HepG2 (cell line): ENCODE data around the gene ANK3. TPM values are rescaled to one million over a fixed set of nuclear protein-coding genes. Genes with fewer than 3 reads are reported as not detected.

Source experiments
- ATAC-seq: fragments of 200-7000 bp; cut with Tn5 transposase; 3 replicates; pipeline ENCODE4 v1.9.1; 2020; ENCODE audit warnings: mild to moderate bottlenecking, moderate library complexity
- BruUV-seq: library from RNA; stranded (reverse); fragments of 400-500 nt; replicated peaks from 2 replicates; lab custom pipeline; 2021; lab: Mats Ljungman, UMichigan
- CTCF ChIA-PET: fragments of 300-600 bp; formaldehyde crosslinking; extraction: SDS; loops from one replicate; lab custom pipeline; 2021; ENCODE audit warnings: low total read pairs, inconsistent platforms, low intra/inter-chr PET ratio; lab: Yijun Ruan, JAX
- POLR2A ChIA-PET: fragments of 350-600 bp; sonication (Branson Sonifier 250); formaldehyde crosslinking; loops from one replicate; lab custom pipeline; 2020; ENCODE audit warnings: antibody characterized with exemption, inconsistent platforms; lab: Yijun Ruan, JAX
- DNase-seq: peaks from one replicate; pipeline ENCODE4 v3.0.0-alpha.2; 2015; ENCODE audit warnings: low spot score
- FAIRE-seq: peaks from 3 replicates; lab custom pipeline; 2011; peaks lifted over from hg19 to GRCh38; lab: Jason Lieb, UNC
- H2AFZ ChIP-seq: one replicate; pipeline ENCODE4 v1.6.1; 2011; ENCODE audit warnings: low read length, inconsistent platforms
- H3K27ac ChIP-seq: fragments of 300-600 bp; 3 replicates; pipeline ENCODE4 v1.8.0; 2011; ENCODE audit warnings: mixed run types, mild to moderate bottlenecking, mixed read lengths, low read length, inconsistent platforms; ENCODE audit not compliant: insufficient read depth; ENCODE audit errors: extremely low read length
- H3K27me3 ChIP-seq, 2 experiments: fragments of 200-600 bp in 1 of 2; 2 replicates in 1 of 2; 3 replicates in 1 of 2; pipeline versions ENCODE4 v1.6.0 to v1.8.0; 2011; ENCODE audit warnings: low read length in 2 of 2, mild to moderate bottlenecking in 2 of 2, moderate library complexity in 2 of 2, inconsistent platforms in 1 of 2; ENCODE audit not compliant: insufficient read depth in 2 of 2, control insufficient read depth in 1 of 2
- H3K36me3 ChIP-seq, 2 experiments: fragments of 200-600 bp in 1 of 2; replicated peaks in 1 of 2; 2 replicates in 1 of 2; 3 replicates in 1 of 2; pipeline versions ENCODE4 v1.5.1 to v1.8.0; 2011; ENCODE audit warnings: low read length in 2 of 2, inconsistent platforms in 1 of 2; ENCODE audit not compliant: insufficient read depth in 2 of 2, control insufficient read depth in 1 of 2
- H3K4me1 ChIP-seq: 2 replicates; pipeline ENCODE4 v1.5.1; 2012; ENCODE audit warnings: low read length, inconsistent platforms; ENCODE audit not compliant: insufficient read depth
- H3K4me2 ChIP-seq: 2 replicates; pipeline ENCODE4 v1.6.0; 2011; ENCODE audit warnings: low read depth, low read length, inconsistent platforms
- H3K4me3 ChIP-seq, 3 experiments: fragments of 200-600 bp in 1 of 3; sonication (generic), shearing (Covaris generic) in 1 of 3; replicated peaks in 1 of 3; 2 replicates each; pipeline ENCODE4 v1.5.1; 2011 to 2016; ENCODE audit warnings: low read length in 3 of 3, inconsistent platforms in 2 of 3, low read depth in 2 of 3, mild to moderate bottlenecking in 2 of 3, control low read depth in 1 of 3, mixed read lengths in 1 of 3; ENCODE audit not compliant: insufficient read depth in 1 of 3
- H3K79me2 ChIP-seq: one replicate; pipeline ENCODE4 v1.6.1; 2011; ENCODE audit warnings: low read length, inconsistent platforms; ENCODE audit not compliant: insufficient read depth
- H3K9ac ChIP-seq: 2 replicates; pipeline ENCODE4 v1.6.0; 2011; ENCODE audit warnings: mild to moderate bottlenecking, low read depth, low read length, inconsistent platforms; ENCODE audit not compliant: insufficient read depth
- H3K9me3 ChIP-seq: 2 replicates; pipeline ENCODE4 v1.5.1; 2012; ENCODE audit warnings: mild to moderate bottlenecking, low read length
- H4K20me1 ChIP-seq: 2 replicates; pipeline ENCODE4 v1.6.0; 2011; ENCODE audit warnings: inconsistent platforms, mild to moderate bottlenecking, low read length, moderate library complexity; ENCODE audit not compliant: insufficient read depth
- DPF2 ChIP-seq: sonication (generic); formaldehyde crosslinking; IDR thresholded peaks from 2 replicates; pipeline ENCODE4 v1.4.0; 2020; ENCODE audit warnings: mild to moderate bottlenecking, low read depth, missing genetic modification reagents, borderline replicate concordance
- FOXO4 ChIP-seq: sonication (generic); formaldehyde crosslinking; conservative IDR thresholded peaks from 2 replicates; pipeline ENCODE4 v1.8.1; 2023; ENCODE audit warnings: missing genetic modification reagents
- HBP1 ChIP-seq: IDR thresholded peaks from 2 replicates; pipeline ENCODE4 v1.6.1; 2016; ENCODE audit warnings: low read depth, control low read depth
- HMG20B ChIP-seq: conservative IDR thresholded peaks from 2 replicates; pipeline ENCODE4 v1.6.1; 2016; ENCODE audit warnings: missing genetic modification reagents, missing compliant biosample characterization
- KDM4B ChIP-seq: sonication (generic); formaldehyde crosslinking; IDR thresholded peaks from 2 replicates; pipeline ENCODE4 v1.4.0; 2020; ENCODE audit warnings: missing genetic modification reagents
- MAFF ChIP-seq: IDR thresholded peaks from 2 replicates; pipeline ENCODE4 v1.6.1; 2011; ENCODE audit warnings: low read depth, low read length, improper control_type of control experiment
- MAFK ChIP-seq, 2 experiments: IDR thresholded peaks in 1 of 2; conservative IDR thresholded peaks in 1 of 2; 2 replicates each; pipeline ENCODE4 v1.6.1; 2011; ENCODE audit warnings: improper control_type of control experiment in 2 of 2, low read length in 2 of 2
- MLXIP ChIP-seq: sonication (generic); formaldehyde crosslinking; IDR thresholded peaks from 2 replicates; pipeline ENCODE4 v1.9.0; 2021; ENCODE audit warnings: missing genetic modification reagents, borderline replicate concordance
- PHF20 ChIP-seq: sonication (generic); formaldehyde crosslinking; IDR thresholded peaks from 2 replicates; pipeline ENCODE4 v1.5.0; 2020; ENCODE audit warnings: mild to moderate bottlenecking, missing genetic modification reagents
- ZEB1 ChIP-seq: IDR thresholded peaks from 2 replicates; pipeline ENCODE4 v1.6.1; 2012; ENCODE audit warnings: mild to moderate bottlenecking, low read depth, inconsistent platforms; ENCODE audit not compliant: insufficient replicate concordance
- ZMYM3 ChIP-seq: sonication (generic); formaldehyde crosslinking; IDR thresholded peaks from 2 replicates; pipeline ENCODE4 v1.5.1; 2020; ENCODE audit warnings: mild to moderate bottlenecking, missing genetic modification reagents
- ZNF326 ChIP-seq: sonication (generic); formaldehyde crosslinking; IDR thresholded peaks from 2 replicates; pipeline ENCODE4 v1.4.0; 2020; ENCODE audit warnings: missing genetic modification reagents, borderline replicate concordance
- WGBS: methylation state at CpG from one replicate; pipeline ENCODE4 v1.1.6; 2017; ENCODE audit warnings: low lambda C conversion rate; 5-methylcytosine and 5-hydroxymethylcytosine counted together
- in situ Hi-C: cut with HindIII; loops from 2 replicates; pipeline ENCODE4 v1.10.0; 2017; ENCODE audit warnings: low pct_unique_long_range_greater_than_20kb; ENCODE audit not compliant: extremely low pct_ligation_motif_present
- intact Hi-C: fragments of 100-400 bp; cut with micrococcal nuclease; formaldehyde crosslinking; loops from one replicate; pipeline ENCODE4 v1.10.0; 2022; ENCODE audit not compliant: unreplicated experiment
- polyA plus RNA-seq, 8 experiments: library from polyadenylated mRNA; depleted of rRNA in 3 of 8; stranded (reverse) in 7 of 8; unstranded in 1 of 8; fragments of >200 nt; fragmentation: Illumina TruSeq in 4 of 8; extraction: Trizol in 4 of 8; gene quantifications; 2 replicates each; pipeline versions ENCODE4 v1.2.1 to v1.2.3, GENCODE V29; 2011 to 2016; ENCODE audit warnings: low read depth in 4 of 8, missing spikeins in 1 of 8, mixed read lengths in 1 of 8; ENCODE audit not compliant: insufficient read depth in 1 of 8
- total RNA-seq, 5 experiments: library from RNA; depleted of rRNA; stranded (reverse); fragments of >200 nt; fragmentation: Illumina TruSeq; extraction: Trizol; gene quantifications; 2 replicates each; pipeline ENCODE4 v1.2.3, GENCODE V29; 2016; ENCODE audit warnings: low read depth in 1 of 5

The ANK3 gene
- total and polyA plus RNA-seq, 2 of the 13 experiments (the other 11 are each of a cell fraction or from before 2014, with no cell fraction given), result not detected

GRCh38 chr10:60312818-60313588 is 76.7 kb downstream of the ANK3 start:
- POLR2A ChIA-PET, result no interaction called here
- no peaks in the 10 kb centered on the region for H4K20me1 ChIP-seq
- no peak overlapping the region for H3K4me2 ChIP-seq
- no peak overlapping the region for H2AFZ ChIP-seq
- in situ Hi-C loops (no loop called here), intact Hi-C loops (no loop called here)
- CTCF ChIA-PET, result no interaction called here
- BruUV-seq, result no TSS peak
- FAIRE-seq (no peak), DNase-seq (no peak), ATAC-seq (no peak)
- H3K9me3 ChIP-seq, result no peaks in the 10 kb centered on the region
- H3K9ac ChIP-seq, result no peak overlapping the region
- no peaks in the 10 kb centered on the region for H3K27me3 ChIP-seq
- no peak overlapping the region for H3K4me3 ChIP-seq
- 55% methylated on average over 6 of the region's 6 CpGs for WGBS
- no peaks in the 10 kb centered on the region for H3K36me3 ChIP-seq
- H3K79me2 ChIP-seq, result no peaks in the 10 kb centered on the region
- TF ChIP-seq MAFF (peak; percentile 57), MAFK (conservative IDR thresholded peaks at IDR 0.05 in 1 of 2, IDR thresholded peaks at IDR 0.05 in 1 of 2; ENCODE audit: low read length in 2 of 2) (peak; percentile 68 to 76), HMG20B (CRISPR knock-in tag) (no peak)
- no peak overlapping the region for H3K27ac ChIP-seq
- no peaks in the 10 kb centered on the region for H3K4me1 ChIP-seq

- no peak overlapping the region for H3K9ac ChIP-seq
- no peaks in the 10 kb centered on the region for H4K20me1 ChIP-seq
- H3K27ac ChIP-seq, result no peak overlapping the region
- no peaks in the 10 kb centered on the region for H3K79me2 ChIP-seq
- FAIRE-seq (no peak), ATAC-seq (no peak), DNase-seq (no peak)
- no peak overlapping the region for H3K4me3 ChIP-seq
- no peaks in the 10 kb centered on the region for H3K4me1 ChIP-seq
- no peaks in the 10 kb centered on the region for H3K36me3 ChIP-seq
- H3K4me2 ChIP-seq, result no peak overlapping the region
- H3K27me3 ChIP-seq, result no peaks in the 10 kb centered on the region
- in situ Hi-C loops (no loop called here), intact Hi-C loops (no loop called here)
- ChIA-PET POLR2A (no interaction called here), CTCF (no interaction called here)
- BruUV-seq, result no TSS peak
- H2AFZ ChIP-seq, result no peak overlapping the region
- H3K9me3 ChIP-seq, result no peaks in the 10 kb centered on the region
- 0% methylated on average over 1 of the region's 1 CpG for WGBS
- TF ChIP-seq ZMYM3 (CRISPR knock-in tag) (no peak), FOXO4 (CRISPR knock-in tag) (no peak), ZEB1 (no peak), ZNF326 (CRISPR knock-in tag) (no peak), PHF20 (no peak), HBP1 (CRISPR knock-in tag) (no peak), MLXIP (CRISPR knock-in tag) (no peak), DPF2 (CRISPR knock-in tag) (no peak), KDM4B (CRISPR knock-in tag) (no peak)
Measured at GRCh38 chr10:60311821-60312220, 77.9 kb downstream of the ANK3 start.
